ENCODE data around the gene MUC4. TPM values are rescaled to one million over a fixed set of nuclear protein-coding genes. Genes with fewer than 3 reads are reported as not detected.

MUC4 gene
- total RNA-seq, 2 donors from 2014 or later, result 0.12 TPM; not detected in 1

DNA sequence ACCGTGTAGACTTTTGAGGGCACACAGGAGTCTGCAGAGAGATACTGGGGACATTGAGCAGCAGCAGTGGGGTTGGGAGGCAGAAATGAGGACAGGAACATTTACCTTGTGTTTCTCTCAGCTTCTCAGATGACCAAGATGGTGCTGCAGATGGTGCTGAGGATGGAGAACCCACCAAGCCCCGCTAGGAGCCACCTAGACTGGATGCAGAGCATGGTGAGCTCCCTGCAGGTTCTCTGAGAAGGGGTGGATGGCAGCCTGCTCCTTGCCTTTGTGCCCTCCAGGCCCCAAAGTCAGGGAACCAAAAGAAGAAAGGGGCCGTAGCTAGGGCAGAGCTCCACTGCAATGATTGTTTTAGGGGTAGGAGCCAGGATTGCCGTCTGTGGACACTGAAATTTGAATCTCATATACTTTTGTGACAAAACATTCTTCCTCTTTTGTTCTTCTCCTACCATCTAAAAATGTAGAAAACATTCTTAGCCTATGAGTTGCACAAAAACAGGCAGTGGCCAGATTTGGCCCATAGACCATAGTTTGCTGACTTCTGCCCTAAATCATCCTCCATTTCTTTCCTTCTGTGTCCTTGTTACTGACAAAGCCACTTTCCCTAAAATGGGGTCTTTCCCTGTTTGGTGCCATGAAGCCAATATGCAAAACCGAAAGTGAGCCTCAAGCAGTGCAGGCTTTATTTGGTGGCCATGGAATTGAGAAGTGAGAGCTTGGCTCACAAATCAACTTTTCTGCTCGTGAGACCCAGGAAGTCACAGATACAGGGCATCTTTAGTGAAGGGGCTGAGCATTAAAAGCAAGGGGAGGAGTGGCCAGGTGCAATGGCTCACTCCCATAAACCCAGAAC, 102.9 kb downstream of the MUC4 start:
- Histone ChIP-seq H3K36me3 (peaks cover 39% of the 10 kb centered on the region), H3K4me1 (no peaks in the 10 kb centered on the region), H3K27ac (no peak overlapping the region), H3K27me3 (no peaks in the 10 kb centered on the region), H3K9me3 (no peaks in the 10 kb centered on the region), H3K4me3 (no peak overlapping the region)
- DNase-seq (ENCODE audit: low spot score), result no peak
- TF ChIP-seq, protein P1, sequence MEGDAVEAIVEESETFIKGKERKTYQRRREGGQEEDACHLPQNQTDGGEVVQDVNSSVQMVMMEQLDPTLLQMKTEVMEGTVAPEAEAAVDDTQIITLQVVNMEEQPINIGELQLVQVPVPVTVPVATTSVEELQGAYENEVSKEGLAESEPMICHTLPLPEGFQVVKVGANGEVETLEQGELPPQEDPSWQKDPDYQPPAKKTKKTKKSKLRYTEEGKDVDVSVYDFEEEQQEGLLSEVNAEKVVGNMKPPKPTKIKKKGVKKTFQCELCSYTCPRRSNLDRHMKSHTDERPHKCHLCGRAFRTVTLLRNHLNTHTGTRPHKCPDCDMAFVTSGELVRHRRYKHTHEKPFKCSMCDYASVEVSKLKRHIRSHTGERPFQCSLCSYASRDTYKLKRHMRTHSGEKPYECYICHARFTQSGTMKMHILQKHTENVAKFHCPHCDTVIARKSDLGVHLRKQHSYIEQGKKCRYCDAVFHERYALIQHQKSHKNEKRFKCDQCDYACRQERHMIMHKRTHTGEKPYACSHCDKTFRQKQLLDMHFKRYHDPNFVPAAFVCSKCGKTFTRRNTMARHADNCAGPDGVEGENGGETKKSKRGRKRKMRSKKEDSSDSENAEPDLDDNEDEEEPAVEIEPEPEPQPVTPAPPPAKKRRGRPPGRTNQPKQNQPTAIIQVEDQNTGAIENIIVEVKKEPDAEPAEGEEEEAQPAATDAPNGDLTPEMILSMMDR (IDR thresholded peaks at IDR 0.05), result no peak

DNA sequence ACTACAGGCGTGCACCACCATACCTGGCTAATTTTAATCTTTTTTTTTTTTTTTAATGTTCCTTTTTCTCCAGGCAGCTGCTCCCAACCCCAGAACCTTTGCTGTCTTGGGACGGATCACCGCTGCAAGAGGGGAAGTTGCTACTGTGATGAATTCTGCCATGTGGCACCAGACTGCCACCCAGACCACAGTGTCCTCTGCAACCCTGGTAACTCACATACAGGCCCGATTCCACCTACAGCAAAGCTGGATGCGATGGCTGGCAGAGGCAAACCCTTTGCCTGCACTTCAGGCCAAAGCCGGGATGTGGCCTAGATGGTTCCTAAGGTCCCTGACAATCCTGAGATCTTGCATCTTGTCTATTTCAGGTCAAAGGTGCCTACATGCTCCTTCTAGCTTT, 103.7 kb downstream of the MUC4 start:
- TF ChIP-seq, protein P1 (IDR thresholded peaks at IDR 0.05), result no peak
- Histone ChIP-seq H3K4me3 (no peak overlapping the region), H3K27ac (no peak overlapping the region), H3K4me1 (no peaks in the 10 kb centered on the region), H3K9me3 (no peaks in the 10 kb centered on the region), H3K36me3 (peaks cover 39% of the 10 kb centered on the region), H3K27me3 (no peaks in the 10 kb centered on the region)
- no peak for DNase-seq (ENCODE audit: low spot score)

DNA sequence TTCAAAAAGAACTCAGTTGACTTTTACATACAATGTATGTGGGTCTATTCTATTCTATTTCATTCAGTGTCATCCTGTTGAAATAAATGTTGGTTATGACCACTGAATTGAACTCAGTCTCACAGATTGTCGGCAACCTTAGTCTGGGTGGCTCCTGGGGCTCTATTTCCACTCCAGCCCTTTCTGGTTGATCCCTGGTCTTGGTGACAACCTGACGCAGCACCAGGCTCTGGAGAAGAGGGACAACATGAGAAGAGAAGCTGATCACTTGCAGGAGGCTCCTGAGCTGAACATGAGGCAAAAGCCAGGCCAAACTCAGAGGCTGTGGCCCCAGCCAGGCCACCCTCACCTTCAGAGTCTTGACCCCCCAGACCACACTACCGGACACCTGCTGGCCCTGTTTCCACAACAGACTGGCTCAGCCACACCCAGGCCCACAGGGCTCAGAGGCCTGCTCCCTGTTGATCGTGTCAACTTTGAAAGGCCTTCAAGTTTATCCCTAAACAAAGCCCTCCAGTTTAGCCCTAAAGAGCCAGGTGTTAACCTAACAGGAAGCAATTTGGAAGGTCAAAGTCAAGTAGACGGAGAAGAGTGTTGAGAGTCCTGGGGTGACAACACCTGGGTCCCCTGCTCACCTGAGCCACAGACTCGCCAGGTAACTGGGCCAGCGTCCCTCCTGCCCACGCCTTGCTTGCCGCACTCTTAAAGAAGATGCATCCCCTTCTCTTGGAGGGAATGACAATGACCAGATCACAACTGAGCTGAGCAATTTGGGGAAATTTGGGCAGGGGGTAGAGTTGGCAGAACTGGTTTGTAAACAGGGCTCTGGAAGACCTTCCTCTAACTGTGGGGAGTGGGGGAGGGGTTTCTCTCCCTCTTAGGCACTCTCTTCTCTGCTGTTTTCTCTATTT, 106.4 kb downstream of the MUC4 start:
- Histone ChIP-seq H3K27ac (no peak overlapping the region), H3K4me1 (no peaks in the 10 kb centered on the region), H3K9me3 (no peaks in the 10 kb centered on the region), H3K4me3 (no peak overlapping the region), H3K36me3 (peaks cover 22% of the 10 kb centered on the region), H3K27me3 (no peaks in the 10 kb centered on the region)
- TF ChIP-seq, protein P1 (IDR thresholded peaks at IDR 0.05), result no peak
- no peak for DNase-seq (ENCODE audit: low spot score)

DNA sequence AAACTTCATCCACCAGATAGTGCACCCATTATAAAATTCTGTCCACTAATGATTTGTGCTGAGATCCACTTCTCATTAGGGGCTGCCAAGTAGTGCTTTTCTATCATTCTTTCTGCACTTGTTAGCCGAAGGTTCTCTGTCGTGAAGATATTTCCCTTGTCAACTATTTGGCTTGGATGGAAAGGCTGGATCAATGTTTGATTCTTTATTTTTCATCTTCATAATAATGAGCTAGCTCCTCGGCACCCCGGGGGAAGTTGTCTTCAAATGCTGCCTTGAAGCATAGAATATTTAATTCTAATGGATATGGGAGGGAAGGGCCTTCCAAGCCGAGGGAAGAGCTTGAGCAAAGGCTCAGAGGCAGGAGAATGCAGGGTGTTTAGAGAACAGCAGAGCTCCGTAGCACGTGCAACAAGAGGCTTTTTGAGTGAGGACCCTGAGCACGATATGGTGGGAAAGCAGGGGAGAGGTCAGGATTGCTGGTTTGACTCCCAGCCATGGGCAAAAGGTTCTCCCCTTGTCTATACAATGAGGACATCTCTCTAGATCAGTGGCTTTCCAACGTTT, 107.2 kb downstream of the MUC4 start:
- TF ChIP-seq, protein P1 (IDR thresholded peaks at IDR 0.05), result no peak
- Histone ChIP-seq H3K4me1 (no peaks in the 10 kb centered on the region), H3K27me3 (no peaks in the 10 kb centered on the region), H3K9me3 (no peaks in the 10 kb centered on the region), H3K36me3 (peaks cover 14% of the 10 kb centered on the region), H3K4me3 (no peak overlapping the region), H3K27ac (no peak overlapping the region)
- no peak for DNase-seq (ENCODE audit: low spot score)

DNA sequence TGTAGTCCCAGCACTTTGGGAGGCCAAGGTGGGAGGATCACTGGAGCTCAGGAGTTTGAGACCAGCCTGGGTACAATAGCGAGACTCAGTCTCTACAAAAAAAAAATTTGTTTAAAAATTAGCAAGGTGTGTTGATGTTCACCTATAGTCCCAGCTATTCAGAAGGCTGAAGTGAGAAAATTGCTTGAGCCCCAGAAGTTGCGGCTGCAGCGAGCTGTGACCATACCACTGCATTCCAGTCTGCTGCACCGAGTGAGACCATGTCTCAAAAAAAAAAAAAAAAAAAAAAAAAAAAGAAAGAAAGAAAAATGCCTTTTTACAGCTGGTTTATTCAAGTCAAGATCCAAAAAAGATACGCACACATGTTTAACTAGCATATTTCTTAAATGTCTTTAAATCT, 108.0 kb downstream of the MUC4 start:
- DNase-seq (ENCODE audit: low spot score), result no peak
- Histone ChIP-seq H3K4me3 (no peak overlapping the region), H3K27ac (no peak overlapping the region), H3K4me1 (no peaks in the 10 kb centered on the region), H3K36me3 (peaks cover 6% of the 10 kb centered on the region), H3K9me3 (no peaks in the 10 kb centered on the region), H3K27me3 (no peaks in the 10 kb centered on the region)
- TF ChIP-seq, protein P1 (IDR thresholded peaks at IDR 0.05), result no peak
